Esophagus muscularis mucosa (tissue), 4 donors: ENCODE data around the gene RNF26. TPM values are rescaled to one million over a fixed set of nuclear protein-coding genes. Genes with fewer than 3 reads are reported as not detected.
A peak's percentile ranks its signal among the peaks of the same experiment; 100 is the strongest.

ENCODE experiments used
- DNase-seq: peaks from one replicate; pipeline ENCODE4 v3.0.0-alpha.2; 2017; ENCODE audit errors: extremely low spot score
- H3K27ac ChIP-seq, 4 donors: fragments of 200-600 bp; sonication (generic); replicated peaks in 1 of 4; 1 replicate in 3 of 4; 2 replicates in 1 of 4; pipeline ENCODE4 v1.5.1; 2016 to 2019; ENCODE audit warnings: mild to moderate bottlenecking in 1 of 4
- H3K27me3 ChIP-seq, 4 donors: fragments of 200-600 bp; sonication (generic); one replicate each; pipeline versions ENCODE4 v1.5.1 to v1.6.0; 2016 to 2019
- H3K36me3 ChIP-seq, 4 donors: fragments of 200-600 bp; sonication (generic); one replicate each; pipeline ENCODE4 v1.5.1; 2016 to 2019
- H3K4me1 ChIP-seq, 4 donors: fragments of 200-600 bp; sonication (generic); one replicate each; pipeline ENCODE4 v1.5.1; 2016 to 2019
- H3K4me3 ChIP-seq, 4 donors: fragments of 200-600 bp; sonication (generic); 1 replicate in 2 of 4; 2 replicates in 2 of 4; pipeline ENCODE4 v1.5.1; 2016 to 2019; ENCODE audit warnings: mild to moderate bottlenecking in 4 of 4, moderate library complexity in 1 of 4
- H3K9me3 ChIP-seq, 4 donors: fragments of 200-600 bp; sonication (generic); 1 replicate in 3 of 4; 2 replicates in 1 of 4; pipeline ENCODE4 v1.5.1; 2016 to 2019
- CTCF ChIP-seq, 3 experiments: fragments of 200-600 bp in 2 of 3; fragments of 450-650 bp in 1 of 3; sonication (generic) in 2 of 3; IDR thresholded peaks; one replicate each; pipeline ENCODE4 v1.5.1; 2017 to 2019; ENCODE audit warnings: antibody characterized with exemption in 3 of 3, mild to moderate bottlenecking in 2 of 3, moderate library complexity in 1 of 3
- EP300 ChIP-seq: sonication (generic); formaldehyde crosslinking; IDR thresholded peaks from one replicate; pipeline ENCODE4 v1.6.1; 2017; ENCODE audit warnings: antibody characterized with exemption
- POLR2A ChIP-seq: fragments of 450-650 bp; IDR thresholded peaks from one replicate; pipeline ENCODE4 v1.6.1; 2017; ENCODE audit warnings: antibody characterized with exemption, moderate library complexity, mild to moderate bottlenecking, low read depth
- POLR2AphosphoS5 ChIP-seq, 2 donors: sonication (generic); formaldehyde crosslinking; IDR thresholded peaks; one replicate each; pipeline ENCODE4 v1.6.1; 2017; ENCODE audit warnings: antibody characterized with exemption in 2 of 2
- WGBS: methylation state at CpG from one replicate; pipeline ENCODE4 v1.1.5; 2018; 5-methylcytosine and 5-hydroxymethylcytosine counted together
- intact Hi-C: fragments of 100-400 bp; cut with DNase I; formaldehyde crosslinking; loops from one replicate; pipeline ENCODE4 v1.15.1; 2023
- total RNA-seq, 4 donors: library from RNA; depleted of rRNA; stranded (reverse); fragments of >200 nt; gene quantifications; one replicate each; pipeline versions ENCODE4 v1.1.0 to v1.2.1, GENCODE V29; 2016

RNF26 gene
- total RNA-seq, 4 donors from 2014 or later = 14.2 to 33.2 (median 20.9) TPM

DNA sequence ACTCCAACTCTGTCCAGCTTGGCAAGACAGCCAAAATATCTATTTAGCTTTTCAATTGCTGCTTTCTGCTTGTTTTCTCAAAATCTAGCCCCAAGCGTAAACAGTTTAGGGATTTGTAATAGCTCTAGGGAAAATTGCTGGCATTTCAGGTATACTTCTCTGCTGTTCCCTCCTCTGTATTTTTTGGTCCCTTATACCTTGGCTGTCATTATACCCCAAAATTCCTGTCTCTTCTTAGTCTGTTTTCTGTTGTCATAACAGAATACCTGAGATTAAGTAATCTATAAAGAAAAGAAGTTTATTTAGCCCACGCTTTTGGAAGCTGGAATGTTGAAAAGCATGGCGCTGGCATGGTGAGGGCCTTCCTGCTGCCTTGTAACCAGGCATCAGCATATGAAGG is 40.9 kb upstream of the RNF26 start:
- intact Hi-C loops = no loop called here
- peaks cover 0 to 41% (median 30%) of the 10 kb centered on the region in 4 donors for H3K36me3 ChIP-seq

DNA sequence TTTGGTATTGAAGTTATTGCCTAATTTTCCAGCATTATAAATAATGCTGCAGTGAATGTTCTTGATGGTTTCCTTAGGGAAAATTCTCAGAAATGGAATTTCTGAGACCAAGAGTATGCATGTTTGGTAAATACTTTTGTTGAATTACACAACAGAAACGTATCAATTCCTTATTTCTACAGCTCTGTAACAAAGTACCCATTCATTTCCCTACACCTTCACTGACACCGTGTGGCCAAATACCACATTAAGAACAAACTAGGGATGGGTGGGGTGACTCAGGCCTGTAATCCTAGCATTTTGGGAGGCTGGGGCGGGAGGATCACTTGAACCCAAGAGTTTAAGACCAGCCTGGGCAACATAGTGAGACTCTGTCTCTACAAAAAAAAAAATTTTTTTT is 39.1 kb upstream of the RNF26 start:
- TF ChIP-seq EP300 (no peak), POLR2A (no peak), CTCF (IDR thresholded peaks at IDR 0.05) (no peak), POLR2AphosphoS5 (IDR thresholded peaks at IDR 0.05) (no peak)
- DNase-seq = no peak
- 60% methylated on average over 3 of the region's 3 CpGs for WGBS
- intact Hi-C loops = no loop called here
- H3K36me3 ChIP-seq = peaks cover 11 to 48% (median 42%) of the 10 kb centered on the region in 4 donors
- H3K4me3 ChIP-seq = no peak overlapping the region
- H3K27me3 ChIP-seq = no peaks in the 10 kb centered on the region
- H3K4me1 ChIP-seq = peaks cover 19 to 37% (median 35%) of the 10 kb centered on the region in 4 donors
- peaks cover 0 to 9% (median 0%) of the 10 kb centered on the region in 4 donors for H3K9me3 ChIP-seq
- H3K27ac ChIP-seq = no peak overlapping the region

More for the DNA sequence above, 40.9 kb upstream of the RNF26 start:
- TF ChIP-seq POLR2AphosphoS5 (IDR thresholded peaks at IDR 0.05) (no peak), CTCF (IDR thresholded peaks at IDR 0.05) (no peak), EP300 (no peak), POLR2A (no peak)
- no peak for DNase-seq
- Histone ChIP-seq H3K4me1 (peaks cover 11 to 21% (median 18%) of the 10 kb centered on the region in 4 donors), H3K27me3 (no peaks in the 10 kb centered on the region), H3K27ac (no peak overlapping the region), H3K4me3 (no peak overlapping the region), H3K9me3 (peaks cover 0 to 9% (median 0%) of the 10 kb centered on the region in 4 donors)
- WGBS = 88% methylated on average over 3 of the region's 3 CpGs

GRCh38 chr11:119297938-119298337 is 36.4 kb upstream of the RNF26 start:
- H3K4me1 ChIP-seq = peaks cover 22 to 53% (median 52%) of the 10 kb centered on the region in 4 donors
- TF ChIP-seq CTCF (IDR thresholded peaks at IDR 0.05) (no peak), EP300 (no peak), POLR2A (no peak), POLR2AphosphoS5 (IDR thresholded peaks at IDR 0.05) (no peak)
- WGBS = 65% methylated on average over 3 of the region's 3 CpGs
- no peaks in the 10 kb centered on the region for H3K27me3 ChIP-seq
- peaks cover 11 to 61% (median 40%) of the 10 kb centered on the region in 4 donors for H3K36me3 ChIP-seq
- intact Hi-C loops = no loop called here
- H3K9me3 ChIP-seq = no peaks in the 10 kb centered on the region
- DNase-seq = no peak
- H3K27ac ChIP-seq = peak overlapping the region; percentile 74 to 98 (median 77)
- no peak overlapping the region for H3K4me3 ChIP-seq

- Histone ChIP-seq H3K4me1 (peaks cover 22 to 59% (median 55%) of the 10 kb centered on the region in 4 donors), H3K36me3 (peaks cover 11 to 68% (median 46%) of the 10 kb centered on the region in 4 donors)
- 80% methylated on average over 2 of the region's 2 CpGs for WGBS
Observed at GRCh38 chr11:119298726-119299125, 35.6 kb upstream of the RNF26 start.

More at GRCh38 chr11:119298726-119299125, 35.6 kb upstream of the RNF26 start:
- intact Hi-C loops = no loop called here
- TF ChIP-seq POLR2AphosphoS5 (IDR thresholded peaks at IDR 0.05) (peak; percentile 58 to 72), CTCF (IDR thresholded peaks at IDR 0.05) (no peak)
- no peak for DNase-seq
- Histone ChIP-seq H3K4me3 (no peak overlapping the region), H3K27me3 (no peaks in the 10 kb centered on the region), H3K27ac (peak overlapping the region; percentile 74 to 98 (median 77)), H3K9me3 (no peaks in the 10 kb centered on the region)
